GM23248 (cell line): ENCODE measurements around the gene TNFRSF13B. TPM values are rescaled to one million over a fixed set of nuclear protein-coding genes. Genes with fewer than 3 reads are reported as not detected.

Source experiments
- DNase-seq: peaks from one replicate; pipeline ENCODE4 v3.0.0-alpha.2; 2015
- H2AFZ ChIP-seq: fragments of 200-600 bp; sonication (generic); 2 replicates; pipeline ENCODE4 v1.6.1; 2016; ENCODE audit warnings: antibody characterized with exemption
- H3F3A ChIP-seq: fragments of 200-600 bp; sonication (generic); 2 replicates; pipeline ENCODE4 v1.6.1; 2016; ENCODE audit warnings: mild to moderate bottlenecking, antibody characterized with exemption, mixed run types; ENCODE audit not compliant: insufficient read depth
- H3K27ac ChIP-seq: fragments of 200-600 bp; sonication (generic); 2 replicates; pipeline ENCODE4 v1.5.1; 2016; ENCODE audit warnings: mild to moderate bottlenecking
- H3K27me3 ChIP-seq: fragments of 200-600 bp; sonication (generic); replicated peaks from 2 replicates; pipeline ENCODE4 v1.6.1; 2016; ENCODE audit warnings: mild to moderate bottlenecking; ENCODE audit not compliant: insufficient read depth
- H3K36me3 ChIP-seq: fragments of 200-600 bp; sonication (generic); 2 replicates; pipeline ENCODE4 v1.6.1; 2016; ENCODE audit warnings: low read depth, mild to moderate bottlenecking
- H3K4me1 ChIP-seq: fragments of 200-600 bp; sonication (generic); 2 replicates; pipeline ENCODE4 v1.6.1; 2016; ENCODE audit warnings: mild to moderate bottlenecking; ENCODE audit not compliant: insufficient read depth
- H3K4me2 ChIP-seq: fragments of 200-600 bp; sonication (generic); one replicate; pipeline ENCODE4 v1.6.1; 2016; ENCODE audit warnings: mild to moderate bottlenecking; ENCODE audit not compliant: unreplicated experiment
- H3K4me3 ChIP-seq: fragments of 200-600 bp; sonication (generic); 2 replicates; pipeline ENCODE4 v1.5.1; 2016; ENCODE audit warnings: mild to moderate bottlenecking
- H3K79me2 ChIP-seq: fragments of 200-600 bp; sonication (generic); 2 replicates; pipeline ENCODE4 v1.6.1; 2016; ENCODE audit warnings: mild to moderate bottlenecking; ENCODE audit not compliant: insufficient read depth
- H3K9ac ChIP-seq: fragments of 200-600 bp; sonication (generic); 2 replicates; pipeline ENCODE4 v1.6.1; 2016; ENCODE audit warnings: mild to moderate bottlenecking
- H3K9me2 ChIP-seq: fragments of 200-600 bp; sonication (generic); 2 replicates; pipeline ENCODE4 v1.6.1; 2016; ENCODE audit warnings: mixed run types, mild to moderate bottlenecking, moderate library complexity; ENCODE audit not compliant: insufficient read depth
- H3K9me3 ChIP-seq: fragments of 200-600 bp; sonication (generic); one replicate; pipeline ENCODE4 v1.6.1; 2017; ENCODE audit warnings: low read depth
- H4K20me1 ChIP-seq: fragments of 200-600 bp; sonication (generic); 2 replicates; pipeline ENCODE4 v1.6.0; 2016; ENCODE audit not compliant: insufficient read depth
- EZH2 ChIP-seq: fragments of 200-600 bp; sonication (generic); IDR thresholded peaks from 2 replicates; pipeline ENCODE4 v1.6.1; 2018; ENCODE audit warnings: antibody characterized with exemption, mild to moderate bottlenecking; ENCODE audit not compliant: insufficient read depth, poor library complexity, severe bottlenecking
- EZH2phosphoT487 ChIP-seq: fragments of 200-600 bp; sonication (generic); IDR thresholded peaks from 2 replicates; pipeline ENCODE4 v1.6.1; 2018; ENCODE audit warnings: antibody characterized with exemption, moderate library complexity, mild to moderate bottlenecking, low read depth; ENCODE audit not compliant: insufficient read depth
- WGBS, 2 experiments: methylation state at CpG; one replicate each; pipeline ENCODE4 v1.1.6; 2015 to 2017; ENCODE audit warnings: low lambda C conversion rate in 2 of 2, low coverage in 1 of 2; ENCODE audit errors: missing lambda C conversion rate in 2 of 2; 5-methylcytosine and 5-hydroxymethylcytosine counted together
- in situ Hi-C: fragments of 300-500 bp; cut with MboI; formaldehyde crosslinking; loops from 2 replicates; pipeline ENCODE4 v1.15.0; 2020
- polyA plus RNA-seq: library from polyadenylated mRNA; unstranded; fragments of >200 nt; fragmentation: Nextera tagmentation; extraction: Ambion mirVana; gene quantifications from 2 replicates; pipeline ENCODE4 v1.2.1, GENCODE V29; 2016
- total RNA-seq: library from RNA; depleted of rRNA; stranded (reverse); fragments of >200 nt; shearing (Covaris generic); gene quantifications from 2 replicates; pipeline ENCODE4 v1.2.3, GENCODE V29; 2014

TNFRSF13B gene
- total and polyA plus RNA-seq, 2 experiments from 2014 or later: not detected

DNA sequence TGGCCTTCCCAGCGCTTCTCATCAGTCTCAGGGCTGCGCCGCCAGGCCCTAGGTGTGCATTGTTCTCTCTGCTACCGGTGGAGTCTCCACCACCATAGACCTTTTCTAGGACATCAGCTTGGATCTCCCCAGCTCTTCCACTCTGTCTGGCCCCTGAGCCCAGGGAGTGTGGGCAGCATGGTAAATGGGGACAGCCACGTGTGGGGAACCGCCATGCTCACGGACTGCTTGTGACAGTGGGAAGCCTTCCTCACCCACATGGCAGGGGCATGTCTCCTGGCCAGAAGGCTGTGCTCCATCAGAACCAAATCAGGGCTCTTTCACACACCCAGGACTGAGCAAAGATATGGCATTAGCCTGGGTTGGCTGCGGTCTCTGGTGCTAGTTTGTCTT lies 51.3 kb downstream of the TNFRSF13B start:
- no peak for TF ChIP-seq EZH2phosphoT487
- TF ChIP-seq EZH2: no peak
- H3K79me2 ChIP-seq: no peaks in the 10 kb centered on the region
- H3K9me2 ChIP-seq: no peaks in the 10 kb centered on the region
- no peaks in the 10 kb centered on the region for H3F3A ChIP-seq
- no peaks in the 10 kb centered on the region for H3K27me3 ChIP-seq
- no peaks in the 10 kb centered on the region for H3K36me3 ChIP-seq
- H4K20me1 ChIP-seq: no peaks in the 10 kb centered on the region
- H2AFZ ChIP-seq: no peak overlapping the region
- 80 to 84% methylated on average over 8 of the region's 8 CpGs for WGBS, 2 experiments
- H3K9me3 ChIP-seq: no peaks in the 10 kb centered on the region
- in situ Hi-C loops: no loop called here
- DNase-seq: no peak
- no peak overlapping the region for H3K4me2 ChIP-seq
- H3K9ac ChIP-seq: no peak overlapping the region
- H3K4me3 ChIP-seq: no peak overlapping the region
- H3K4me1 ChIP-seq: no peaks in the 10 kb centered on the region
- no peak overlapping the region for H3K27ac ChIP-seq

DNA sequence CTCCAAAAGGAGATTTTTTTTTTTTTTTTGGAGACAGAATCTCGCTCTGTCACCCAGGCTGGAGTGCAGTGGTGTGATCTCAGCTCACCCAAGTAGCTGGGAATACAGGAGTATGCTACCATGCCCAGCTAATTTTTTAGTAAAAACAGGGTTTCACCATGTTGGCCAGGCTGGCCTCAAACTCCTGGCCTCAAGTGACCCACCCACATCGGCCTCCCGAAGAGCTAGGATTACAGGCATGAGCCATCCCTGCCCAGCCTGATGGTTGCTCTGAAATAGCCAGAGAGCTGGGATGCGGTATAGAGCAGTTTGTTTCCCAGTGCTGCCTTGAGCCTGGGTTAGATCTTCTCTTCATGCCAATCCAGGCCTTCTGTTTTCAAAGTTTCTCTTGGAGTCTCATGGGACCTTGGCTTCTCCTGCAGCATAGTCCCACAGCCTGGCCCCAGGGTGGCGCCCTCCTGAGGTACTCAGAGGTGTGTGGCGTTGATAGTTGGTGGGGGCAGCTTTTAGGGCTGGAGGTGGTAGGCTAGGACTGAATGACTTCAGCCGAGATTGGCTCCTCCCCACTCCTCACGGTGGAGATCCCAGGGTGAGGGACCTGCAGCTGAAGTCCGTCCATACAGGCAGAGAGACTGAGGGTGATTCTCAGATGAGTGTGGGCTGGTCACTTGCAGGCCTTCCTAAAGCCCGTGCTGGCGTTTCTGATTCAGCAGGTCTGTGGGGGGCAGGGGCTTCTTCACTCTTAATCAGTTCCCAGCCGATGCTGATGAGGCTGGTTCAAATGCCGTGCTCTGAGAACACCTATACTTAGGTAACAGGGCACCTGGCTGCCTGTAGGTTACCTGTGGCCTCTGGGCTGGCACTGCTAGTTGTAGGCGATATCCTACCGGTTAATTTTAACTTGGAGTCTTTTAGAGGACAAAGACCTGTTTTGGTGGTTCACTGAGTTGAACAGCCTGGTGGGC lies 52.0 kb downstream of the TNFRSF13B start:
- H3K27ac ChIP-seq: no peak overlapping the region
- H3K4me3 ChIP-seq: no peak overlapping the region
- H3K36me3 ChIP-seq: no peaks in the 10 kb centered on the region
- no peaks in the 10 kb centered on the region for H3K9me3 ChIP-seq
- H4K20me1 ChIP-seq: no peaks in the 10 kb centered on the region
- H3K4me2 ChIP-seq: no peak overlapping the region
- H3F3A ChIP-seq: no peaks in the 10 kb centered on the region
- H2AFZ ChIP-seq: no peak overlapping the region
- no peaks in the 10 kb centered on the region for H3K9me2 ChIP-seq
- 77 to 78% methylated on average over 15 of the region's 15 CpGs for WGBS, 2 experiments
- in situ Hi-C loops: no loop called here
- H3K4me1 ChIP-seq: no peaks in the 10 kb centered on the region
- no peak for TF ChIP-seq EZH2
- no peak for TF ChIP-seq EZH2phosphoT487
- DNase-seq: no peak
- no peaks in the 10 kb centered on the region for H3K79me2 ChIP-seq
- no peaks in the 10 kb centered on the region for H3K27me3 ChIP-seq
- H3K9ac ChIP-seq: no peak overlapping the region

DNA sequence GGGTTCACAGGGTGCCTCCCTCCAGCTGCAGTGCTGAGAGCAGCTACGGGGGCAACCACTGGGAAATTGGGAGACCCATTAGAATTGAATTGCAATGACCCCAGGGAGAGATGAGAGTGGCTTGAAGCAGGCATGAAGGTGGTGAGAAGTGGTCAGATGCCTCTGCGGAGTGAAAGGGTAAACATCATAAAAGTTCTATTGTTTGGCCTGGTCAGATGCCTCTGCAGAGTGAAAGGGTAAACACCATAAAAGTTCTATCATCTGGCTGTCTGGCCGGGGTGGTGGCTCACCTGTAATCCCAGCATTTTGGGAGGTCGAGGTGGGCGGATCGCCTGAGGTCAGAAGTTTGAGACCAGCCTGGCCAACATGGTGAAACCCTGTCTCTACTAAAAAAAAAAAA lies 53.5 kb downstream of the TNFRSF13B start:
- TF ChIP-seq EZH2: no peak
- TF ChIP-seq EZH2phosphoT487: no peak
- no peak for DNase-seq
- H3K4me2 ChIP-seq: no peak overlapping the region
- H3K9ac ChIP-seq: no peak overlapping the region
- WGBS, 2 experiments: 77 to 78% methylated on average over 5 to 6 of the region's 6 CpGs
- in situ Hi-C loops: no loop called here
- H3K9me3 ChIP-seq: no peaks in the 10 kb centered on the region
- no peaks in the 10 kb centered on the region for H3K9me2 ChIP-seq
- no peaks in the 10 kb centered on the region for H3K79me2 ChIP-seq
- no peaks in the 10 kb centered on the region for H3K36me3 ChIP-seq
- no peaks in the 10 kb centered on the region for H4K20me1 ChIP-seq
- no peaks in the 10 kb centered on the region; the same call in 1 of the 2 replicates for H3K27me3 ChIP-seq
- H2AFZ ChIP-seq: no peak overlapping the region
- H3K4me1 ChIP-seq: no peaks in the 10 kb centered on the region
- H3K4me3 ChIP-seq: no peak overlapping the region
- no peak overlapping the region for H3K27ac ChIP-seq
- no peaks in the 10 kb centered on the region for H3F3A ChIP-seq

DNA sequence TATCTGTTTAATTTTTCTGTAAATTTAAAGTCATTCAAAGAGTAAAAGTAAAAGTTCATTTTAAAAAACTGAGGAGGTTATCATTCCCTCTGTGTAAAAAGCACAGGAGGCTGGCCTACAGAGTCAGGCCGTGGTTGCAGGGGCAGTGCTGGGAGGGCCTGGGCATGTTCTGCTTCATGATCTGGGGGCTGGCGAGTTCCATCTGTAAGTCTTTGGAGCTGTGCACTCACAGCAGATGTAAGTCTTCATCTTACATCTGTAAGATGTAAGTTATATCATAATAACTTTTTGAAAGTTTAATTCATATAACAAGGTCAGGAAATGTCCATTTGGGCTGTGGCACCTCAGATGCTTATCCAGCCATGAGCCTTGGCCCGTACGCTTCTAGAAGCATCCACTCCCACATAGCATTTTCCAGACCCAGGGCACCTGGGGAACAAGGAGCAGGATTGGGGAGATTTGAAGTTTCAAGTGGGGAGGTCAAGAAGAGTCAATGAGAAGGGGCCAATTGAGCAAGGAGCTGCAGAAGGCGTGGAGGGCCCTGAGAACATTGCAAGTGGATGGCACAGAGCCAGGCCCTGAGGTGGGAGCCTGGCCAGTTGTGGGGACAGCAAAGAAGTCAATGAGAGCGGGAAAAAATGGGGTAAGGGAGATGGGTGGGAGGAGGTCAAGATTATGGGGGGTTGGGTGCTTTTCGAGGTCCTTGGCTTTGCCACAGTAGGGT lies 54.1 kb downstream of the TNFRSF13B start:
- Histone ChIP-seq H3K79me2 (no peaks in the 10 kb centered on the region), H3K4me3 (no peak overlapping the region), H3K36me3 (no peaks in the 10 kb centered on the region), H3K4me1 (no peaks in the 10 kb centered on the region), H4K20me1 (no peaks in the 10 kb centered on the region), H3K9me2 (no peaks in the 10 kb centered on the region), H3K4me2 (no peak overlapping the region), H3K27ac (no peak overlapping the region), H3K27me3 (peaks cover 6% of the 10 kb centered on the region; the same call in 1 of the 2 replicates), H2AFZ (no peak overlapping the region), H3K9ac (no peak overlapping the region), H3F3A (no peaks in the 10 kb centered on the region), H3K9me3 (no peaks in the 10 kb centered on the region)
- in situ Hi-C loops: no loop called here
- TF ChIP-seq EZH2phosphoT487 (no peak), EZH2 (no peak)
- no peak for DNase-seq
- WGBS, 2 experiments: 86 to 89% methylated on average over 6 to 7 of the region's 7 CpGs
